H1 (cell line): ENCODE measurements around the gene MCC. TPM values are rescaled to one million over a fixed set of nuclear protein-coding genes. Genes with fewer than 3 reads are reported as not detected.

ENCODE experiments used
- CTBP2 ChIP-seq: IDR thresholded peaks from 2 replicates; pipeline ENCODE4 v1.7.0; 2011; ENCODE audit warnings: borderline replicate concordance, mild to moderate bottlenecking, moderate library complexity, mixed read lengths, low read length; ENCODE audit not compliant: insufficient read depth, insufficient read length
- EP300 ChIP-seq, 2 experiments: IDR thresholded peaks; 1 replicate in 1 of 2; 2 replicates in 1 of 2; pipeline ENCODE4 v1.6.1; 2011 to 2012; ENCODE audit warnings: low read depth in 2 of 2, low read length in 2 of 2, mild to moderate bottlenecking in 2 of 2, borderline replicate concordance in 1 of 2, inconsistent platforms in 1 of 2, moderate library complexity in 1 of 2
- KDM1A ChIP-seq: fragments of 200-600, 300-600 bp; sonication (generic); IDR thresholded peaks from 2 replicates; pipeline ENCODE4 v1.7.1; 2016; ENCODE audit warnings: mild to moderate bottlenecking, low read length, borderline replicate concordance
- PHF8 ChIP-seq: fragments of 200-600 bp; sonication (generic); conservative IDR thresholded peaks from 2 replicates; pipeline ENCODE4 v1.7.1; 2012; ENCODE audit warnings: low read depth, mild to moderate bottlenecking, inconsistent platforms, low read length, moderate library complexity
- TAF1 ChIP-seq: IDR thresholded peaks from 2 replicates; pipeline ENCODE4 v1.6.1; 2011; ENCODE audit warnings: mild to moderate bottlenecking, low read depth, low read length
- TCF12 ChIP-seq: IDR thresholded peaks from 2 replicates; pipeline ENCODE4 v1.6.1; 2011; ENCODE audit warnings: low read depth, mild to moderate bottlenecking, low read length
- ZNF274 ChIP-seq: IDR thresholded peaks from 2 replicates; pipeline ENCODE4 v1.7.0; 2012; ENCODE audit warnings: low read length, borderline replicate concordance; ENCODE audit errors: extremely low read depth
- polyA plus RNA-seq, 7 experiments: library from polyadenylated mRNA; depleted of rRNA in 3 of 7; stranded (reverse) in 5 of 7; unstranded in 2 of 7; fragments of >200 nt in 5 of 7; fragments of 200-250 nt in 2 of 7; gene quantifications; 1 replicate in 5 of 7; 2 replicates in 1 of 7; 4 replicates in 1 of 7; pipeline versions ENCODE4 v1.2.1 to v1.2.3, GENCODE V29; 2011 to 2013; ENCODE audit warnings: missing spikeins in 2 of 7, mixed read lengths in 2 of 7
- total RNA-seq: library from RNA; stranded (reverse); fragmentation: NEBNext Ultra II Directional; extraction: Animal tissue kit (Norgen Biotek cat#: 25700); gene quantifications from 2 replicates; pipeline ENCODE4 v1.2.1, GENCODE V29; 2021
- TF ChIP-seq, protein P1 (sequence below): IDR thresholded peaks from 2 replicates; pipeline ENCODE4 v1.6.1; 2012; ENCODE audit warnings: low read length, inconsistent platforms

MCC gene
- total and polyA plus RNA-seq, 2 of the 8 experiments (the other 6 are each of a cell fraction or from before 2014, with no cell fraction given), result 2.6 to 18.3 TPM

DNA sequence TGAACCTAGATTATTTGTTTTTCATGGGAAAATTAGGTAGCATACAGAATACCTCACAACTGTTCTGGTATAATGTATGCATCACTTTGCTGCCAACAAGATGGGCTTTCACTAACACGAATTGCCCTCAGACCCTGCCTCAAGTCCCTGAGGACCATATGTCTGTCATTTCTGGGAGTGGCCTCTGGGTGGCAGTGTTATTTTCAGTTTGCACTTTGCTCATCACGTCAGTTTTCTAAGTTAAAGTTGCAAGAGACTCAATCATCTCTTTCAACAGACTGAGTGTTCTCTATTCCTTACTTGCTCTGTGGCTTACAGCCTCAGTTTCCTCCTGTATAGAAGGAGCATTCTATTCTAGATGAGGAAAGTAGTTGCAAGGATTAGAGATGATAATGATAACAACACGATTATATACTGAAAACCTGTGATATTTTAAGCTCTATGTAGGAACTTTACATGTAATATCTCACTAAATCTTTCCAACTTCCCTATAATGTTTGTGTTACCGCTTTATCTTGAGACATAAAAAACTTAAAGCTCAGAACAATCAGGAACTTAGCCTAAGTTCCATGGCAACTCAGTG, 109.2 kb downstream of the MCC start (continued):
- TF ChIP-seq, protein P1, sequence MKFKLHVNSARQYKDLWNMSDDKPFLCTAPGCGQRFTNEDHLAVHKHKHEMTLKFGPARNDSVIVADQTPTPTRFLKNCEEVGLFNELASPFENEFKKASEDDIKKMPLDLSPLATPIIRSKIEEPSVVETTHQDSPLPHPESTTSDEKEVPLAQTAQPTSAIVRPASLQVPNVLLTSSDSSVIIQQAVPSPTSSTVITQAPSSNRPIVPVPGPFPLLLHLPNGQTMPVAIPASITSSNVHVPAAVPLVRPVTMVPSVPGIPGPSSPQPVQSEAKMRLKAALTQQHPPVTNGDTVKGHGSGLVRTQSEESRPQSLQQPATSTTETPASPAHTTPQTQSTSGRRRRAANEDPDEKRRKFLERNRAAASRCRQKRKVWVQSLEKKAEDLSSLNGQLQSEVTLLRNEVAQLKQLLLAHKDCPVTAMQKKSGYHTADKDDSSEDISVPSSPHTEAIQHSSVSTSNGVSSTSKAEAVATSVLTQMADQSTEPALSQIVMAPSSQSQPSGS, result no peak
- TF ChIP-seq CTBP2 (no peak), ZNF274 (no peak), TCF12 (no peak), KDM1A (no peak), PHF8 (no peak), TAF1 (no peak), EP300 (IDR thresholded peaks at IDR 0.05; ENCODE audit: borderline replicate concordance in 1 of 2, low read depth in 2 of 2, low read length in 2 of 2) (no peak)
